ENCODE measurements around the gene RBP7. TPM values are rescaled to one million over a fixed set of nuclear protein-coding genes. Genes with fewer than 3 reads are reported as not detected.
"Not testable (repeated sequence)": the region's sequence is repeated elsewhere in the genome, so short reads cannot be mapped to it uniquely, and the experiment has no call there.

RBP7 gene
- total and polyA plus RNA-seq, 10 of the 15 experiments (the other 5 are each of a cell fraction or from before 2014, with no cell fraction given): 0.20 TPM; not detected in 9

GRCh38 chr1:10020086-10020485 lies 23.1 kb downstream of the RBP7 start:
- no TSS peak for BruUV-seq (replicated peaks)
- FAIRE-seq: no peak
- Histone ChIP-seq H3K4me2 (ENCODE audit: control insufficient read depth, insufficient read depth) (no peak overlapping the region), H3K79me2 (ENCODE audit: control insufficient read depth, insufficient read depth, low read length) (no peaks in the 10 kb centered on the region), H3K9ac (ENCODE audit: control insufficient read depth, insufficient read depth, low read length) (no peak overlapping the region), H3K4me3 (no peak overlapping the region), H3K9me3 (replicated peaks; ENCODE audit: control insufficient read depth, insufficient read depth, low read length) (no peaks in the 10 kb centered on the region), H4K20me1 (ENCODE audit: control insufficient read depth, insufficient read depth) (no peaks in the 10 kb centered on the region), H3K27me3 (replicated peaks in 1 of 2; ENCODE audit: control insufficient read depth in 2 of 2, insufficient read depth in 2 of 2, low read length in 1 of 2) (no peaks in the 10 kb centered on the region), H3K36me3 (ENCODE audit: control insufficient read depth in 2 of 2, insufficient read depth in 2 of 2, low read length in 1 of 2) (no peaks in the 10 kb centered on the region), H3K4me1 (ENCODE audit: control insufficient read depth, insufficient read depth, low read length) (no peaks in the 10 kb centered on the region), H2AFZ (ENCODE audit: control insufficient read depth, low read depth, low read length) (no peak overlapping the region), H3K27ac (ENCODE audit: control insufficient read depth, insufficient read depth) (no peak overlapping the region)
- ATAC-seq: no peak
- WGBS (ENCODE audit: insufficient coverage, insufficient replicate concordance, low lambda C conversion rate, missing lambda C conversion rate): 54% methylated on average over 3 of the region's 3 CpGs
- SMC1A ChIA-PET (ENCODE audit: uncharacterized antibody, unreplicated experiment): interaction anchor here (0.7 kb wide), 1 partner anchor 441 kb away, joined by 4 read pairs; no protein-coding TSS in a partner anchor
- RAD21 ChIA-PET (ENCODE audit: unreplicated experiment): no interaction called here
- in situ Hi-C loops (cut with MboI): loop anchor here (5.0 kb wide), 2 partner anchors 68 to 143 kb away; no protein-coding TSS in a partner anchor
- intact Hi-C loops (cut with micrococcal nuclease; ENCODE audit: unreplicated experiment): no loop called here
- peak; percentile 47 for TF ChIP-seq BCL3 (IDR thresholded peaks at IDR 0.05; ENCODE audit: borderline replicate concordance, insufficient read depth, low read depth, low read length, poor library complexity, severe bottlenecking)
- TF ChIP-seq PRDM15 (CRISPR knock-in tag; IDR thresholded peaks at IDR 0.05): no peak
- no peak for TF ChIP-seq POLR2AphosphoS5 (IDR thresholded peaks at IDR 0.05; ENCODE audit: low read length)
- POLR2A ChIA-PET: interaction anchor here (0.6 kb wide), 2 partner anchors 103 to 1937 kb away, joined by 3 to 6 read pairs; no protein-coding TSS in a partner anchor
- CTCF ChIA-PET: interaction anchor here (0.9 kb wide), 1 partner anchor 70 kb away, joined by 3 read pairs; no protein-coding TSS in a partner anchor
- DNase-seq (ENCODE audit: low read depth, low spot score): no peak

- H3K79me2 ChIP-seq (ENCODE audit: control insufficient read depth, insufficient read depth, low read length); BruUV-seq (replicated peaks); H3K9ac ChIP-seq (ENCODE audit: control insufficient read depth, insufficient read depth, low read length); DNase-seq (ENCODE audit: low read depth, low spot score); FAIRE-seq; H3K9me3 ChIP-seq (replicated peaks; ENCODE audit: control insufficient read depth, insufficient read depth, low read length); CTCF ChIA-PET; RAD21 ChIA-PET (ENCODE audit: unreplicated experiment); H3K4me2 ChIP-seq (ENCODE audit: control insufficient read depth, insufficient read depth); H2AFZ ChIP-seq (ENCODE audit: control insufficient read depth, low read depth, low read length); ATAC-seq; H3K4me3 ChIP-seq; POLR2A ChIA-PET; H3K36me3 ChIP-seq (ENCODE audit: control insufficient read depth in 2 of 2, insufficient read depth in 2 of 2, low read length in 1 of 2); H3K27me3 ChIP-seq (replicated peaks in 1 of 2; ENCODE audit: control insufficient read depth in 2 of 2, insufficient read depth in 2 of 2, low read length in 1 of 2); H3K4me1 ChIP-seq (ENCODE audit: control insufficient read depth, insufficient read depth, low read length); H4K20me1 ChIP-seq (ENCODE audit: control insufficient read depth, insufficient read depth); intact Hi-C loops (cut with micrococcal nuclease; ENCODE audit: unreplicated experiment); H3K27ac ChIP-seq (ENCODE audit: control insufficient read depth, insufficient read depth): not testable (repeated sequence)
- WGBS (ENCODE audit: insufficient coverage, insufficient replicate concordance, low lambda C conversion rate, missing lambda C conversion rate): 75% methylated on average over 2 of the region's 2 CpGs
- SMC1A ChIA-PET (ENCODE audit: uncharacterized antibody, unreplicated experiment): interaction anchor here (0.7 kb wide), 1 partner anchor 442 kb away, joined by 4 read pairs; no protein-coding TSS in a partner anchor
- in situ Hi-C loops (cut with MboI): loop anchor here (5.0 kb wide), 2 partner anchors 68 to 143 kb away; no protein-coding TSS in a partner anchor
These were observed 23.6 kb downstream of the RBP7 start for GRCh38 chr1:10020678-10021077.

GRCh38 chr1:10021992-10022391 lies 25.0 kb downstream of the RBP7 start:
- RAD21 ChIA-PET (ENCODE audit: unreplicated experiment); intact Hi-C loops (cut with micrococcal nuclease; ENCODE audit: unreplicated experiment); H3K4me3 ChIP-seq; H3K27ac ChIP-seq (ENCODE audit: control insufficient read depth, insufficient read depth); H3K9me3 ChIP-seq (replicated peaks; ENCODE audit: control insufficient read depth, insufficient read depth, low read length); H3K27me3 ChIP-seq (replicated peaks in 1 of 2; ENCODE audit: control insufficient read depth in 2 of 2, insufficient read depth in 2 of 2, low read length in 1 of 2); FAIRE-seq; H3K9ac ChIP-seq (ENCODE audit: control insufficient read depth, insufficient read depth, low read length); H3K79me2 ChIP-seq (ENCODE audit: control insufficient read depth, insufficient read depth, low read length); H2AFZ ChIP-seq (ENCODE audit: control insufficient read depth, low read depth, low read length); DNase-seq (ENCODE audit: low read depth, low spot score); CTCF ChIA-PET; POLR2A ChIA-PET; H3K4me1 ChIP-seq (ENCODE audit: control insufficient read depth, insufficient read depth, low read length); SMC1A ChIA-PET (ENCODE audit: uncharacterized antibody, unreplicated experiment); H4K20me1 ChIP-seq (ENCODE audit: control insufficient read depth, insufficient read depth); H3K4me2 ChIP-seq (ENCODE audit: control insufficient read depth, insufficient read depth); BruUV-seq (replicated peaks); H3K36me3 ChIP-seq (ENCODE audit: control insufficient read depth in 2 of 2, insufficient read depth in 2 of 2, low read length in 1 of 2); ATAC-seq: not testable (repeated sequence)
- in situ Hi-C loops (cut with MboI): loop anchor here (5.0 kb wide), 2 partner anchors 70 to 145 kb away; no protein-coding TSS in a partner anchor
- WGBS (ENCODE audit: insufficient coverage, insufficient replicate concordance, low lambda C conversion rate, missing lambda C conversion rate): 94% methylated on average over 4 of the region's 4 CpGs
